B cell (primary cell): Measurements from ENCODE around the gene N4BP2.

Experiments used
- CTCF ChIP-seq: fragments of 200-600 bp; IDR thresholded peaks from one replicate; pipeline ENCODE4 v1.8.0; 2022; ENCODE audit warnings: antibody characterized with exemption, mild to moderate bottlenecking
- EZH2 ChIP-seq: IDR thresholded peaks from 2 replicates; pipeline ENCODE4 v1.6.1; 2012; ENCODE audit warnings: borderline replicate concordance, low read depth, mild to moderate bottlenecking, moderate library complexity, low read length; ENCODE audit not compliant: insufficient read depth, poor library complexity, severe bottlenecking

- TF ChIP-seq CTCF (no peak), EZH2 (no peak)
These were observed 120.0 kb downstream of the N4BP2 start for GRCh38 chr4:40176602-40177001.
